Caco-2 (cell line): ENCODE results near the gene IL36B. TPM values are rescaled to one million over a fixed set of nuclear protein-coding genes. Genes with fewer than 3 reads are reported as not detected.

Source experiments
- BruUV-seq: library from RNA; stranded (reverse); fragments of 400-500 nt; replicated peaks from 2 replicates; lab custom pipeline; 2021; lab: Mats Ljungman, UMichigan
- CTCF ChIA-PET: fragments of 300-600 bp; sonication (Branson Sonifier 250); formaldehyde crosslinking; loops from one replicate; lab custom pipeline; 2022; ENCODE audit warnings: antibody characterized with exemption; lab: Charles Lee
- POLR2A ChIA-PET: fragments of 300-600 bp; sonication (Branson Sonifier 250); formaldehyde crosslinking; loops from one replicate; lab custom pipeline; 2022; ENCODE audit warnings: antibody characterized with exemption; lab: Charles Lee
- DNase-seq, 2 experiments: peaks; one replicate each; pipeline versions ENCODE4 v3.0.0 to v3.0.0-alpha.2; 2020 to 2022
- H3K27me3 ChIP-seq: replicated peaks from 2 replicates; pipeline ENCODE4 v1.6.0; 2011; ENCODE audit warnings: low read length; ENCODE audit not compliant: control insufficient read depth, insufficient read depth
- H3K36me3 ChIP-seq: 2 replicates; pipeline ENCODE4 v1.5.1; 2011; ENCODE audit warnings: low read length; ENCODE audit not compliant: control insufficient read depth, insufficient read depth
- H3K4me1 ChIP-seq: fragments of 250-450 bp; sonication (Bioruptor Pico); 2 replicates; pipeline ENCODE4 v1.5.1; 2020; ENCODE audit warnings: mild to moderate bottlenecking
- H3K4me3 ChIP-seq: 2 replicates; pipeline ENCODE4 v1.5.1; 2011; ENCODE audit warnings: low read depth, mild to moderate bottlenecking, control low read depth, low read length
- H3K9me3 ChIP-seq: fragments of 250-450 bp; sonication (Bioruptor Pico); 2 replicates; pipeline ENCODE4 v1.5.1; 2020; ENCODE audit warnings: mild to moderate bottlenecking, moderate library complexity
- H3K27ac Mint-ChIP-seq: one replicate; pipeline ENCODE4 v1.8.0; 2022; ENCODE audit warnings: mixed read lengths; ENCODE audit not compliant: unreplicated experiment
- H3K27me3 Mint-ChIP-seq: one replicate; pipeline ENCODE4 v1.8.0; 2022; ENCODE audit warnings: mixed read lengths; ENCODE audit not compliant: insufficient read depth, unreplicated experiment
- H3K36me3 Mint-ChIP-seq: one replicate; pipeline ENCODE4 v1.8.0; 2022; ENCODE audit warnings: mild to moderate bottlenecking, mixed read lengths; ENCODE audit not compliant: insufficient read depth, unreplicated experiment
- H3K4me1 Mint-ChIP-seq: one replicate; pipeline ENCODE4 v1.8.0; 2022; ENCODE audit warnings: low read depth, mixed read lengths; ENCODE audit not compliant: unreplicated experiment
- H3K4me3 Mint-ChIP-seq: one replicate; pipeline ENCODE4 v1.8.0; 2022; ENCODE audit warnings: mild to moderate bottlenecking, moderate library complexity, mixed read lengths; ENCODE audit not compliant: unreplicated experiment
- H3K9me3 Mint-ChIP-seq: one replicate; pipeline ENCODE4 v1.8.0; 2022; ENCODE audit warnings: mixed read lengths; ENCODE audit not compliant: unreplicated experiment
- CTCF ChIP-seq, 2 experiments: fragments of 200-600 bp in 1 of 2; IDR thresholded peaks; 1 replicate in 1 of 2; 2 replicates in 1 of 2; pipeline versions ENCODE4 v1.5.1 to v1.8.0; 2011 to 2022; ENCODE audit warnings: antibody characterized with exemption in 1 of 2, control low read depth in 1 of 2, inconsistent platforms in 1 of 2, low read depth in 1 of 2, low read length in 1 of 2, mild to moderate bottlenecking in 1 of 2, moderate library complexity in 1 of 2; ENCODE audit not compliant: insufficient read depth in 1 of 2, severe bottlenecking in 1 of 2, unreplicated experiment in 1 of 2
- intact Hi-C: fragments of 100-400 bp; cut with micrococcal nuclease; formaldehyde crosslinking; loops from one replicate; pipeline ENCODE4 v1.10.0; 2022; ENCODE audit not compliant: unreplicated experiment
- total RNA-seq: library from RNA; stranded (reverse); gene quantifications from 2 replicates; pipeline ENCODE4 v1.2.3, GENCODE V29; 2022

Gene IL36B
- total RNA-seq, 1 experiment from 2014 or later = not detected

GRCh38 chr2:113025737-113026136 is 26.9 kb downstream of the IL36B start:
- Mint-ChIP-seq H3K4me1 (no peaks in the 10 kb centered on the region), H3K36me3 (no peaks in the 10 kb centered on the region), H3K27ac (no peak overlapping the region), H3K27me3 (peaks cover 34% of the 10 kb centered on the region), H3K4me3 (no peak overlapping the region), H3K9me3 (no peaks in the 10 kb centered on the region)
- ChIA-PET POLR2A (no interaction called here), CTCF (no interaction called here)
- no peak overlapping the region for H3K4me3 ChIP-seq
- H3K9me3 ChIP-seq = no peaks in the 10 kb centered on the region
- H3K36me3 ChIP-seq = no peaks in the 10 kb centered on the region
- BruUV-seq = no TSS peak
- peaks cover 5% of the 10 kb centered on the region; the same call in 1 of the 2 replicates for H3K27me3 ChIP-seq
- no peaks in the 10 kb centered on the region for H3K4me1 ChIP-seq
- DNase-seq = no peak
- TF ChIP-seq CTCF (IDR thresholded peaks at IDR 0.05; ENCODE audit: insufficient read depth in 1 of 2, low read depth in 1 of 2, low read length in 1 of 2, severe bottlenecking in 1 of 2, unreplicated experiment in 1 of 2) = no peak
- intact Hi-C loops = no loop called here

DNA sequence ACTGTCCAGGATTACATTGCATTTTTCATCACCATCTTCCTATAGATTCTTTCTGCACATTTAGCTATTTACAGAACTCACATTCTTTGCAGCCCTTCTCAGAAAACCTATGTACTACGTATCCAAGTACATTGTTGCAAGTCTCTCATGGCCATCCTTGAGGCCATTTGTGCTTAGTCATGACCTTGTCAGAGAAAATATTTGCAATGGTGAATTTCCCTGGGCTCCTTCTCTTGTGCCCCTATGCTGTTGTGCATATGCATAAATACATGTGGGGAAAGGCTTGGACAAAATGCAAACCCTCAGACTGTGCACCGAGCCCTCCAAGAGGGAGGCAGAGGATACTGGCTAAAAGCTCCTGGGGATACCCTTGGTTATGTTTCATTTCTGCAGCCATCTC is 27.9 kb downstream of the IL36B start:
- no peaks in the 10 kb centered on the region for H3K36me3 ChIP-seq
- H3K27me3 ChIP-seq = peaks cover 5% of the 10 kb centered on the region; the same call in 1 of the 2 replicates
- ChIA-PET POLR2A (no interaction called here), CTCF (no interaction called here)
- H3K27ac Mint-ChIP-seq = no peak overlapping the region
- no TSS peak for BruUV-seq
- H3K36me3 Mint-ChIP-seq = no peaks in the 10 kb centered on the region
- no peak overlapping the region for H3K4me3 ChIP-seq
- intact Hi-C loops = no loop called here
- no peaks in the 10 kb centered on the region for H3K4me1 Mint-ChIP-seq
- no peak for DNase-seq
- H3K4me1 ChIP-seq = no peaks in the 10 kb centered on the region
- no peak overlapping the region for H3K4me3 Mint-ChIP-seq
- no peak for TF ChIP-seq CTCF (IDR thresholded peaks at IDR 0.05; ENCODE audit: insufficient read depth in 1 of 2, low read depth in 1 of 2, low read length in 1 of 2, severe bottlenecking in 1 of 2, unreplicated experiment in 1 of 2)
- peaks cover 4% of the 10 kb centered on the region for H3K9me3 Mint-ChIP-seq
- H3K9me3 ChIP-seq = no peaks in the 10 kb centered on the region
- H3K27me3 Mint-ChIP-seq = peaks cover 31% of the 10 kb centered on the region

- no peak for TF ChIP-seq CTCF (IDR thresholded peaks at IDR 0.05; ENCODE audit: insufficient read depth in 1 of 2, low read depth in 1 of 2, low read length in 1 of 2, severe bottlenecking in 1 of 2, unreplicated experiment in 1 of 2)
- H3K27me3 ChIP-seq = peaks cover 2% of the 10 kb centered on the region; the same call in 1 of the 2 replicates
- Mint-ChIP-seq H3K27me3 (peaks cover 38% of the 10 kb centered on the region), H3K36me3 (no peaks in the 10 kb centered on the region), H3K4me1 (no peaks in the 10 kb centered on the region), H3K27ac (no peak overlapping the region), H3K4me3 (no peak overlapping the region), H3K9me3 (peaks cover 36% of the 10 kb centered on the region)
- no peak for DNase-seq
- H3K9me3 ChIP-seq = no peaks in the 10 kb centered on the region
- POLR2A ChIA-PET = no interaction called here
- intact Hi-C loops = no loop called here
- BruUV-seq = no TSS peak
- CTCF ChIA-PET = no interaction called here
- H3K36me3 ChIP-seq = no peaks in the 10 kb centered on the region
- H3K4me3 ChIP-seq = no peak overlapping the region
- H3K4me1 ChIP-seq = no peaks in the 10 kb centered on the region
Observed at GRCh38 chr2:113021312-113021711, 31.4 kb downstream of the IL36B start.
